ENCODE results near the gene GORASP2. TPM values are rescaled to one million over a fixed set of nuclear protein-coding genes. Genes with fewer than 3 reads are reported as not detected.

GORASP2 gene
- total and polyA plus RNA-seq, 2 of the 8 experiments (the other 6 are each of a cell fraction or from before 2014, with no cell fraction given) = 86.8 to 214 TPM

GRCh38 chr2:170882758-170883157 lies 46.3 kb upstream of the GORASP2 start:
- no peaks in the 10 kb centered on the region for H3K9me3 ChIP-seq (ENCODE audit: insufficient read depth in 2 of 2, low read depth in 1 of 2, low read length in 1 of 2)
- no peaks in the 10 kb centered on the region; the same call in 1 of the 2 replicates for H3K23me2 ChIP-seq (ENCODE audit: low read depth, low read length)
- DNase-seq (ENCODE audit: low read depth in 1 of 2, low spot score in 2 of 2) (no peak), FAIRE-seq (no peak)
- no peak overlapping the region for H2AK5ac ChIP-seq (ENCODE audit: low read depth, low read length)
- ChIA-PET POLR2A (ENCODE audit: partially characterized antibody) (interaction anchor here (0.6 kb wide), 1 partner anchor 305 kb away, joined by 3 read pairs; no protein-coding TSS in a partner anchor), CTCF (ENCODE audit: partially characterized antibody) (interaction anchor here (0.9 to 5.8 kb wide), 4 partner anchors 9 to 37 kb away, joined by 5 to 54 read pairs (median 12); no protein-coding TSS in a partner anchor)
- no peak overlapping the region for H2BK15ac ChIP-seq (ENCODE audit: low read length)
- TF ChIP-seq CHD1 (IDR thresholded peaks at IDR 0.05; ENCODE audit: low read depth, low read length) (no peak), BACH1 (IDR thresholded peaks at IDR 0.05; ENCODE audit: low read length) (no peak), EGR1 (IDR thresholded peaks at IDR 0.05; ENCODE audit: borderline replicate concordance, low read depth, low read length) (no peak), SRF (IDR thresholded peaks at IDR 0.05; ENCODE audit: low read depth, low read length) (no peak), USF2 (IDR thresholded peaks at IDR 0.05; ENCODE audit: low read length) (no peak), MAFK (IDR thresholded peaks at IDR 0.05; ENCODE audit: low read depth, low read length) (no peak), TBP (IDR thresholded peaks at IDR 0.05; ENCODE audit: low read depth, low read length) (no peak), POLR2A (IDR thresholded peaks at IDR 0.05; ENCODE audit: control extremely low read depth in 1 of 2, low read depth in 2 of 2, low read length in 2 of 2) (no peak), HDAC6 (IDR thresholded peaks at IDR 0.05; ENCODE audit: low read depth, low read length) (no peak), POU5F1 (IDR thresholded peaks at IDR 0.05; ENCODE audit: low read depth, low read length) (no peak), CEBPB (IDR thresholded peaks at IDR 0.05; ENCODE audit: low read depth, low read length) (no peak), KDM1A (IDR thresholded peaks at IDR 0.05; ENCODE audit: borderline replicate concordance, low read length) (no peak)
- TF ChIP-seq, protein P1, sequence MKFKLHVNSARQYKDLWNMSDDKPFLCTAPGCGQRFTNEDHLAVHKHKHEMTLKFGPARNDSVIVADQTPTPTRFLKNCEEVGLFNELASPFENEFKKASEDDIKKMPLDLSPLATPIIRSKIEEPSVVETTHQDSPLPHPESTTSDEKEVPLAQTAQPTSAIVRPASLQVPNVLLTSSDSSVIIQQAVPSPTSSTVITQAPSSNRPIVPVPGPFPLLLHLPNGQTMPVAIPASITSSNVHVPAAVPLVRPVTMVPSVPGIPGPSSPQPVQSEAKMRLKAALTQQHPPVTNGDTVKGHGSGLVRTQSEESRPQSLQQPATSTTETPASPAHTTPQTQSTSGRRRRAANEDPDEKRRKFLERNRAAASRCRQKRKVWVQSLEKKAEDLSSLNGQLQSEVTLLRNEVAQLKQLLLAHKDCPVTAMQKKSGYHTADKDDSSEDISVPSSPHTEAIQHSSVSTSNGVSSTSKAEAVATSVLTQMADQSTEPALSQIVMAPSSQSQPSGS (IDR thresholded peaks at IDR 0.05; ENCODE audit: low read length) = no peak
- WGBS, 2 experiments (ENCODE audit: extremely low coverage in 1 of 2, insufficient coverage in 1 of 2, insufficient read length in 1 of 2, insufficient replicate concordance in 2 of 2, low coverage in 1 of 2, low lambda C conversion rate in 2 of 2, missing lambda C conversion rate in 1 of 2) = 67% methylated on average over 2 of the region's 2 CpGs; no CpG with 5 or more reads in 1 of the 2 experiments
- no peaks in the 10 kb centered on the region for H3K36me3 ChIP-seq (ENCODE audit: control insufficient read depth in 2 of 4, insufficient read depth in 4 of 4, low read length in 3 of 4)
- no peak overlapping the region for H2BK12ac ChIP-seq (ENCODE audit: low read depth, low read length)
- H3K27ac ChIP-seq (ENCODE audit: low read depth, low read length) = no peak overlapping the region
- no peak overlapping the region for H3K14ac ChIP-seq (ENCODE audit: insufficient read length)
- H3K4me3 ChIP-seq (ENCODE audit: extremely low read depth in 1 of 4, insufficient read depth in 2 of 4, low read depth in 3 of 4, low read length in 4 of 4) = no peak overlapping the region
- no peak overlapping the region for H4K8ac ChIP-seq (ENCODE audit: extremely low read depth, insufficient read depth, low read length)
- no peaks in the 10 kb centered on the region for H3K27me3 ChIP-seq (replicated peaks in 1 of 4; ENCODE audit: control insufficient read depth in 3 of 4, extremely low read depth in 1 of 4, insufficient read depth in 3 of 4, low read length in 3 of 4)
- H3K18ac ChIP-seq (ENCODE audit: extremely low read depth, low read length) = no peak overlapping the region
- no peak overlapping the region for H2BK120ac ChIP-seq (replicated peaks; ENCODE audit: low read depth, low read length)
- no peak overlapping the region for H2BK5ac ChIP-seq (ENCODE audit: low read depth, low read length)
- H2AFZ ChIP-seq (ENCODE audit: low read length) = no peak overlapping the region
- no peak overlapping the region for H4K91ac ChIP-seq (replicated peaks; ENCODE audit: insufficient read length, low read length)
- H3K9ac ChIP-seq (replicated peaks in 1 of 4; ENCODE audit: extremely low read depth in 1 of 4, low read depth in 3 of 4, low read length in 3 of 4) = no peak overlapping the region
- no peak overlapping the region for H3K4ac ChIP-seq (replicated peaks; ENCODE audit: insufficient read length, low read depth, low read length)
- H3K79me1 ChIP-seq (ENCODE audit: low read depth, low read length) = no peaks in the 10 kb centered on the region
- H3K23ac ChIP-seq (ENCODE audit: insufficient read length) = no peak overlapping the region
- no peak overlapping the region for H3K4me2 ChIP-seq (ENCODE audit: insufficient read depth in 1 of 2, low read depth in 2 of 2, low read length in 2 of 2)
- H4K5ac ChIP-seq (ENCODE audit: insufficient read length, low read depth, low read length) = no peak overlapping the region
- no peak overlapping the region for H3K56ac ChIP-seq (replicated peaks; ENCODE audit: insufficient read length, low read depth, low read length)
- no peak overlapping the region for H2BK20ac ChIP-seq (ENCODE audit: low read length)
- H3K79me2 ChIP-seq (ENCODE audit: control insufficient read depth in 1 of 2, insufficient read depth in 2 of 2, low read length in 2 of 2) = no peaks in the 10 kb centered on the region
- H3K4me1 ChIP-seq (replicated peaks in 1 of 4; ENCODE audit: control insufficient read depth in 3 of 4, insufficient read depth in 4 of 4, low read length in 3 of 4) = no peaks in the 10 kb centered on the region
- H4K20me1 ChIP-seq (replicated peaks in 1 of 2; ENCODE audit: control insufficient read depth in 1 of 2, insufficient read depth in 2 of 2, low read length in 2 of 2) = no peaks in the 10 kb centered on the region

Measured in H1 (cell line).